HG02798 (cell line): ENCODE measurements around the gene UNC5C.

ENCODE experiments used
- ATAC-seq: cut with Tn5 transposase; IDR thresholded peaks from one replicate; pipeline ENCODE4 v1.9.1; 2021; ENCODE audit warnings: mild to moderate bottlenecking; ENCODE audit not compliant: unreplicated experiment, poor library complexity

The UNC5C gene

GRCh38 chr4:95524184-95524583, 24.6 kb downstream of the UNC5C start:
- ATAC-seq = no peak

DNA sequence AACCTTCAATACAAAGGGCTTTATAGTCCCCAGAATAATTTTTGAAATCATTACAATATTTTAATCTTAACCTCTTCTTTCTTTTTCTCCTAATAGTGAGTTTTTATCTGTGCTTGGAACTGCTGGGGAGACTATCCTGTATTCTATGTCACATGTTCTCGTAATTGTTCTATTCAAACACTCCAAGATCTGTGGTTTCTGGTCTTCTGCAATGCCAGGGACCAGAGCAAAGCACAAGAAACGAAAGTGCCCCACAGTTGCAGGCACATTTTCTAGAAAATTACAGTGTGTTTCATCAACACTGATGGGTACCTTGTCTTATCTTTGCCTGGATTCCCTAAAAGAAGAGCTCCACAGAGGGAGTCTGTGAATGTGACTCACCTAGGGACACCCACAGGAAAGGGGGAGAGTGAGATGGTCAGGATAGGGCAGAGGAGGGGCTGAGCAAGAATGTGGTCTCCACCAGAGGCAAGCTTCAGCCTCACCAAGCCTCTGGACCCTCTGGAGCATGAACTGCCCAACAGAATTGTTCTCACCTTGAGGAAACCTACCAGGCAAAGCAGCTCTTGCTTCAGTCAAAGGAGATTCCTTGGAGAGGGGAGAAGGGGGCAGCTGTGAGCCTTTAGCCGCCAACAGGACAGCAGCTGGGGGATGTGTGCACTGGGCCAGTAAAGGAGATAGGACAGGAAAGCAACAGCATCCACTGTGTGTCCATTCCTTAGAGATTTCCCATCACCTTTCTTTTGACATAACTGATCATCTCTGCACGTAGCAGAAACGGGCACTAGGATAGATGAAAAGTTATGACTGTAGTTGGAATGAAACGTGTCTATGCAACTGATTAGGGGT, 25.9 kb downstream of the UNC5C start:
- no peak for ATAC-seq

- ATAC-seq = no peak
Observed at GRCh38 chr4:95517576-95518345, 31.0 kb downstream of the UNC5C start.

GRCh38 chr4:95516528-95517017, 32.2 kb downstream of the UNC5C start:
- ATAC-seq = no peak

GRCh38 chr4:95515589-95515988, 33.2 kb downstream of the UNC5C start:
- ATAC-seq = no peak

DNA sequence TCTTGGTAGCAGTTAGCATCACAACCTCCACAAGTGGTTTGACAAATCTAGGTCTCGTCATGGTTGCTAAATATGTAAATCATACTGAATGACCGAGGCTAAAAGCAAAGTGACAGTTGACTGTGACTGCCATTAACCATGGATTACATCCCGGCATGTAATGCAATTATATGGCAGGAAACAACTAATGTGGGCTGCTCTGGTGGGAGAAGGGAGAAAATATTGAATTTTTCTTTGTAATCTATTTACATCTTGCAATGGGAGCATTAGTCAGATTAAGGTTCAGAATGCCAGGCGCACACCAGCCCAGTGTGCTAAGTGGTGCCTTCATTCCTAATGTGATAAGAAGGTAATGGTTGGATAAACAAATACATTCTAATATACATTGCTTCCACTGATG, 35.8 kb downstream of the UNC5C start:
- no peak for ATAC-seq

DNA sequence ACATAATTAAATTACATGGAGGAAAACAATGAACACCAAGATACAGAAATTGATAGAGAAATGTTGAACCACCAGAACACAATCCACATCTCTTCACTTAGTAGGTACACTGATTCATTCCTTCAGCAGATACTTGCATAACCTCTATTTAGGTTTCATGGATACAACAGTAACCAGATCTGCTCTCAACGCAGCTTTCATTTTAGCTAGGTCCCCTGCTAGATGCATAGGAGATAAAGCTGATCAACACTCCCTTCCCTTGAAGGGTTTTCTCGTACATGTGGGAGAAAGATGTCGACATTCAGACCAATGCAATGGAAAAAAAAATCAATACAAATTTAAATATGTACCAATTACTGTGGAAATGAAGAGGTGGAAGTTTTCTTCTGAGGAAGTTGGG, 37.3 kb downstream of the UNC5C start:
- no peak for ATAC-seq

- no peak for ATAC-seq
Observed at GRCh38 chr4:95510877-95511276, 37.9 kb downstream of the UNC5C start.

DNA sequence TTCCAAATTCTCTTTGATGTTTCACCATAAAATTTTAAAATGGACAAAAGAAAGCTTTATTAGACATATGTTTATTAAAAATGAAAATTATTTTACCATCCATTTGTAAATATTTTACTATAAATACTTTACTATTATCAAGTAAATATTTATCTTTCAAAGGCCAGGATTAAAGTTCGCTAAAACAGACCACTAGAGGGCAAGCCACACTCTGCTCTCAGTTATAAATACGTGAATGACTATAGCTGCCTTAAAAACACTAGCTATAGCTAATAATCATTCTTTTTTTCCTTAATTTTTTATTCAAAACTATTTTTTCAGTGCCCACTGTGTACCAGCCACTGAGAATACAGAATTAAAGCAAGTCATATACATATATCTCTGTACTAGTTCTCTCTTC, 38.6 kb downstream of the UNC5C start:
- ATAC-seq = peak; percentile 39

GRCh38 chr4:95508421-95508820, 40.4 kb downstream of the UNC5C start:
- ATAC-seq = no peak

- ATAC-seq = no peak
Observed at GRCh38 chr4:95507561-95507960, 41.2 kb downstream of the UNC5C start.

DNA sequence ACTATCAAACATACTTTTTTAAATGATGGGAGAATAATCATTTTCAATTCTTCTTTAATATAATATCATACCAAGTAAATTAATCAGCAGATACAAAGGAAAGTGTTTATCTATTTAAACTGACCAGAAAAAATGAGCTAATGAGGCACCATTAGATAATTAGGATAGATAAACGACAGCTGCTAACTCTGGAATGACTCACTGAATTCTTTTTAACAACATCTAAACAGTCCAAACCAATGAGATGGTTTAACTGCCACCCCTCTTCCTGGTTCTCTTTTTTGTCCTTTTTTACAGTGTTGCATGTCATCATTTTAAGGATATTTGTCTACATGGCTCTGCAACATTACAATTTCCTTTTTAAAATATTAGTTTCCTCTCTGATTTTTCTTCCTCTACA, 41.6 kb downstream of the UNC5C start:
- ATAC-seq = no peak

DNA sequence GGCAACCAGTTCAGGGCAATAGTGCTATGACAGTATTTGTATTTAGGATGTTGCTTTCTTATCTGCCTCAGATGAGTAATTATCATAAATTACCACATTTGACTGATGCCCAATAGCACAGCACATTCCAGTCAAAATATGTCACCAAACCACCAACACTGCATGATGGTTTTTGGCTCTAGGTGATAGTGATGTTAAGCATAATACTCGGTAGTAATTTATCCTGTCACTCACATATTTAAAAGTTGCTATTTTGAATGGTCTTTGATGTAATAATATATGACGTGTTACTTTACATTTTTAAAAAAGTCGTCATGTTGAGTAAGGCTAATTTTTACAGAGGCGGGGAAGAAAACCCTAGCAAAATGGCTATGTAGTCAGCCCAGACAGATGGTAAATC, 42.5 kb downstream of the UNC5C start:
- no peak for ATAC-seq

GRCh38 chr4:95505799-95506198, 43.0 kb downstream of the UNC5C start:
- no peak for ATAC-seq

GRCh38 chr4:95505151-95505550, 43.6 kb downstream of the UNC5C start:
- no peak for ATAC-seq

GRCh38 chr4:95504501-95504900, 44.3 kb downstream of the UNC5C start:
- ATAC-seq = no peak

DNA sequence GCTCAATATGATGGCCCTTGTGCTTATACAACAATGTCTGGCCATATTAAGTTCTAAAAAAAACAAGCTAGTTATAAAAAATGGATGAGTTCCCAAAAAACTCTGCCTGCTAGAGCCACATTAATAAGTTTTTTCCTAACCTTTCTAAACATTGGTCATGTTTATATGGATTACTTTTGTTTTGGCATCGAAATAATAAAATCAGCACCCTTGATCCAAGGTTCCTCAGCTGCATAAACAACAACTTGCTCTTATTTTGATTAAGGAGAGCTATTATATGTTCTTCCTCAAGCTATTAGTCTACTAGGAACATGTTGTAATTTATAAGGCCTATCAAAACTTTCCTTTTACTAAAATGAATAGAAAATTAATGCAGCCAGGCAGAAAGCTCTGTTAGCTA, 48.4 kb downstream of the UNC5C start:
- ATAC-seq = no peak

DNA sequence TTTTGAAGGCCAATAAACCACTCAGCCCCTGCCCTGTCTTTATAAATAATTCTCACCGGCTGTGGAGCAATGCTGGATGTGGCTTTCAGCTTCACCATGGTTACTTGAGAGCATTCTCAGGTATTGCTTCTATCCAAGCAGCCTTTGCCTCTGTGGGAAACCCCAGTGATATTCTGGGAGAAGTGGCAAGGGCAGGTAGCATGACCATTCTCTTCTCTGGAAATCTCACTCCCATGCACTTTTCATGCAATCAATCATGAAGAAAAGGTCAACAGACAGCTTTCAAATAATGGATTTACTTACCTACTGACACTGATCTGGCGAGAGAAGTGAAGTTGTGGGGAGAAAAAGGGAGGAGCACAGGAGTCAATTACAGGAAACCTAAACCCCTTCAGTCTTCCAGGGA, 49.5 kb downstream of the UNC5C start:
- ATAC-seq = no peak

DNA sequence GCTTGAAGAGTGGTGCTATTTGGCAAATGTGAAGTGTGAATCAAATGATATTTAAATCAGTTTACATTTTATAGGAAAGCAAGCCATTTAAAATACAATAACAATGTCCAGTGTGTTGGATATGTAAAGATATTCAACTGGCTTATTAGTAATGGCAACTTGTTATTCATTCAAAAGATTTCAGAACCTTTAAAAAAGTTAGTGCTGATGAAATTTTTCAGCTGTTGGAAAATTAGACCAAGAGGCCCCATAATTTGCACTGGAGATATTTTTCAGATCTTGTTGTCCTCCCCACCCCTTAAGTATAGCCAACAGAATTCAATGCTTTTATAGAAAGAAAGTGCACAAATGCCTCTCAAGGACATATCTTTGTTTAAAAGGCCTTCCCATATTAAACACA, 54.6 kb downstream of the UNC5C start:
- ATAC-seq = no peak

GRCh38 chr4:95478679-95479078, 70.1 kb downstream of the UNC5C start:
- ATAC-seq = no peak

DNA sequence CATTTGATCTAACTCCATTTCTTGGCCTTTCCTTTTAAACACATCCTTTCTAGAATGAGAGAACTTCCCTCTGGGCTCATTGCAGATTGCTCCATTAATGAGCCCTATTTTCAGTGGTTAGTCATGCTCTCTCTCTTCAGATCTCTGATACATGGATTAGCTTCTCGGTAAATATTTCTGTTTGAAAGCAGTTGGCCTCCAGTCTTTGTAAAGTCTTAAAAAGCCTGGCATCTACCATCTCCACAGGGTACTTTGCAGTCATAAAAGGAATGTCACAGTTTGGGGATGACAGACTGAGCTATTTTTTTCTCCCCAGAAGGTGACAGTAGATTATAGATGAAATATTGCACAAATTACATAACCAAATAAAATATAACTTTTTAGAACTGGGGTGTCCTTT, 72.7 kb downstream of the UNC5C start:
- no peak for ATAC-seq

DNA sequence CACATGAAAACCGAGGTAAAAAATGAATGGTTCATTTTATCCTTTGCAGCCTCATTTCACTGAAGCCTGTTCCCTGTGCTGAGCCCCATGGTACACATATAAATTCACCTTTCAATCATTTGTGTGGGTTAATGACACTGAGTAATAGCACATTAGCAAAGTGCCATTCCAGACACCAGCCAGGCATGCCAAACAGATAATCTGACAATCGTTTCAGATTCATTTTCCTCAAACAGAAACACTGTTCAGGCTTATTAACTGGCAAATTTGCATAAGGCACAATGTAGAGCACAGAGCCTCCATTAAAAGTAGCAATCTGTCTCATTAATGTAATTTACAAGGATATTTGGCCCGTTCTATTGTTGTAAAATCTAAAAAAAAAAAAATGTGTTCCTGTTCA, 76.2 kb downstream of the UNC5C start:
- ATAC-seq = no peak
